ENCODE measurements around the gene ZNF771.
A peak's percentile ranks its signal among the peaks of the same experiment; 100 is the strongest.

Gene ZNF771

DNA sequence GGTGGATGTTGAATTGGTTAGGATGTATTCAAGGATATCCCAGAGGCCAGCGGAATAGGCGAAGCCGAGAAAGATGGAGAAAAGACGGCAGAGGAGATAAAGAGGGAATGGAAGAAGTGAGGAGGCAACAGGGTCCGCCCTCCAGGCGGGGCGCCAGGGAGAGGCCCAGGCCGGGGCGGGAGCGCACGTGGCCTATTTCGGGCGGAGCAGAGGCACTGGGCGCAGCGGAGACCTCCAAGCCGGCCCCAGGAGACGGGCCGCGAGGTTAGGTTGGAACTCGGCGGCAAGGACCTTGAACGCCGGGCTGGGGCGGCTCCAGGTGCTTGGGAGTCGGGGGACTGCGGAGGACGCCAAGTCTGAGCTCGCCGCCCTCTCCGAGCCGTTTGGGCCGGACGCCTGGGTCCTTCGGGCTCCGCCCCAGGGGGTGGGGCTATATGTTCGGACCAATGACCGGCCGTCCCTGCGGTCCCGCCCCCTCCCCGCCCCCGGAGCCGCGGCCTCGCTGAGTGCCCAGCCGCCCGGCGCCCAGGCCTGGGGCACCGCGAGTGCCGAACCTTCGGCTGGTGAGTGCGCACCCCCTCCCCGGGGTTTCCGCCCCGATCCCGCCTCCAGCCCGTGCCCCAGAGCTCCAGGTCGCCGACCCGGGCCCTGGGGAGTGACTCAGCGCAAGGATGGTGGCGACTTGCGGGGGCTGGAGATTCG, at the start of gene ZNF771:
Gene ZNF771, plus strand, starts transcription at position 505 of the 702 bp plus-strand sequence. CDS start 448 bp downstream, outside the sequence.
- peak; percentile 80 for DNase-seq

DNA sequence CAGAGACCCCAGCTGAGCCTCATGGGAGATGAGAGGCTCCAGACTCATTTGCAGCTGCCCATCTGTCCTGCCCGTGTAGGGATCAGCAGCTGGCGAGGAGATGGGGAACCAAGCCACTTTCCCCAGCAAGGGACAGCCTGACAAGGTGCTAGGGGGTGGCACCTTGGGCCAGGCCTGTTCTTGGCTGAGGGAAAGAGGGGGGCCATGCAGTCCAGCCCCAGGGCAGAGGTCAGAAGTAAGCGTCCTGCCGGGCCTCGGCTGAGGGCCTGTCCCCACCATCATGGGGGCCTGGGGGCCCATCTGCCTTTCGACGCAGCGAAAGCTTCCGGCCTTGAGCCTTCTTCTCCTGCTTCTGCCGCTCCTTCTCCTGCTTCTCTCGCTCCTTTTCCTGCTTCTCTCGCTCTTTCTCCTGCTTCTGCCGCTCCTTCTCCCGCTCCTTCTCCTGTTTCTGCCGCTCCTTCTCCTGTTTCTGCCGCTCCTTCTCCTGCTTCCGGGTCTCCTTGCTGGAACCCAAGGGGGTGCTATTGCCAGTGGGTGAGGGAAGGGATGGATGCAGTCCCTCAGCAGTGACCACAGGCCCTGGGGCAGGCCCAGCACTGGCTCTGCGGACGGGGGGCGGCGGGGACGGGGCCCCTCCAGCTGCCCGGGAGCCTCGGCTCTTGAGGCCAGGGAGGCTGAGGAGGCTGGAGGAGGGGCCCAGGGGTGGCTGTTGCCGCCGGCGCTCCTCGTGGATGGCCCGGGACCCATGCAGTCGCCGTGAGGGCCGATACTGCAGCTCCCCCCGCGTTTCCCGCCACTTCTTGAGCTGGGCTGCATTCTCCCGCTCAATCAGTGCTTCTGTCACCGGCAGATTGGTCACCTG, 49.5 kb upstream of the ZNF771 start:
- no peak for DNase-seq

DNA sequence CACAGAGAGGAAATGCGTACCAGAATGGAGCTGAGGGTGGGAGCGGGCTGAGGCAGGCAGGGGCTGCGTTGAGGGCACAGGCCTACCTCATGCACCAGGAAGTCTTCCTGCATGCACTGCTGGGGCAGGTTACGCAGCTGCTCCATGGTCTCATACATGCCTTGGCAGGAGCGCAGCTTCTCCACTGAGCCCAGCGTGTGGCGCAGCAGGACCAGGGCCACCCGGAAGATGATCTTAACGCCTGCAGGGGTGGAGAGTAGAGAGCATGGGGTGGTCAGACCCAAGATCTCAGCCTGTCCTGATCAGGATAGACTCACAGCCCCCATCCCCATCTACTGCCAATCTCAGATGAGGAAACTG, 48.8 kb upstream of the ZNF771 start:
- DNase-seq: no peak

DNA sequence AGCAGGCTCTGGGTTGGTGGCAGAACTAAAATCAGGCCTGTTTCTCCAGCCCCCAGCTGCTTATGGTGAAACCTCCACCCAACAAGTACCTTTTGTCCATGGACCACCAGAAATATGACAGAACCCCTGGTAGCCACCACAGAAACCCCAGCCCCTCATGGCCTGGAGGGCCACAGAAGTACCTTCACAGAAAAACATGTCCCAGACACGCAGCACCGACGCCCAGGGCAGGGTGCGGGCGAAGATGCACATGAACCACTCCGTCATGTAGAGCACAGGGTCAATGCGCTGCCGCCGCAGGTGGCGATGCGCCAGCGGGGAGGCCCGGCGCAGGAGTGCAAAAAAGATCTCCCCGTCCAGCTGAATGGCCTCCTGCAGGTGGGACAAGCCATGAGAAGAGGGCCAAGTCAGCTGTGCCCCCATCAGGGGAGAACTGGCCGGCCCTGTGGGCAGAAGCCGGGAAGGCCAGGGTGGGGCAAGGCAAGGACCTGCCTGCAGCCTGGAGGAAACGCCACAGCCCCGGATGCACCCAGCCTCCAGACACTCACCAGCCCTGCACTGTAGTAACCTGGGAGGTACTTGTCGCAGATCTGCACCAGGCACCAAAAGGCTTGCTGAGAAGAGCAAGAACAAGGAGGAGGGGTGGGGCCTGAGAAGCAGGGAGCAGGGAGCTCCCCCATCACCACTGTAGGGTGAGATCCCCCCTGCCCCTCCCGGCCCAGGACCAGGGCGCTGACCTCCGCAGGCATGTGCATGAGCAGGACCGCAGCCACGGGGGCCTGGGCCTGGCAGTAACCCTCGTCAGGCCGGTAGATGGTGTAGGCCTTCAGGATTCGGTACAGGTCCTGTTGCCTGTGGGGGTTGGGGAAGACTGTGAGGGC, 48.2 kb upstream of the ZNF771 start:
- DNase-seq: no peak

DNA sequence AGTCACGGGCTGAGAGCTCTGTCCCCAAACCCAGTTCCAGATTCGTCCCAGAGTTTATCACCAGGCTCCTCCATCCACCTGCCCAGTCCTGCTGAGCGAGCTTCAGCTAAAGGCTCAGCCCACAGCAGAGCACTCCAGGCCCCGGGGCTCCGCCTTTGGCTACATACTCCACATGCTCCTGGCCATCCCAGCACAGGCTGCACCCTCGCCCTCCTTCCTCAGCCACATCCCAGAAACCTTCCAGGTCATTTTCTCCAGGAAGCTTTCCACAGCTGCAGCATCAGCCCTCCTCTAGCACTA, 47.6 kb upstream of the ZNF771 start:
- DNase-seq: no peak

DNA sequence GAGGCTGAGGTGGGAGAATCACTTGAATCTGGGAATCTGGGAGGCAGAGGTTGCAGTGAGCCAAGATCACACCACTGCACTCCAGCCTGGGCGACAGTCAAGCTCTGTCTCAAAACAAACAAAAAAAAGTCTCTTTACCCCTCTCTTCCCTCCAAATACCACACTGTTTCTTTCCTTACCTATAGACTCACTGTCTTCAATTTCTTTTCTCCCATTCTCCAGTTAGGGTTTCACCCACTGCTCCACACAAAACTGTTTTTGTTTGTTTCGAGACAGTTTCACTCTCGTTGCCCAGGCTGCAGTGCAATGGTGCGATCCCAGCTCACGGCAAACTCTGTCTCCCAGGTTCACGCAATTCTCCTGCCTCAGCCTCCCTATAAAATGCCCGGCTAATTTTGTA, 46.2 kb upstream of the ZNF771 start:
- no peak for DNase-seq

DNA sequence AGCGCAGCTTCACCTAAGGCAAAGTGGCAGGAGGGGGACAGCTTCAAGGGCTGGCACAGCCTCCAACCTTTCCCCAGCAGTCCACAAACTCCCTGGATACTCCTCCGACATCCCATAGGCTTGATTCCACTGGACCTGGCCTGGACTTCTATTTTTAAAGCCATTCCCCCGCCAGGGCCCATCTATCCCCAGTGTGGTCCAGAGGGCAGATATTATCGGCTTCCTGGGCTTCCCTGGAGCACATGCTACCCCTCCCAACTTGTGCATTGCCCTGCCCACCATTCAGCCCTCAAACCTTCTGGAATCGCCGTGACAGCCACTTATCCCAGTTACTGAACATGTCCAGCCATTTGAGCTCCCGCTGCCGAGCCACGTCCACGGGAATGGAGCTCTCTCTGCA, 42.2 kb upstream of the ZNF771 start:
- no peak for DNase-seq

DNA sequence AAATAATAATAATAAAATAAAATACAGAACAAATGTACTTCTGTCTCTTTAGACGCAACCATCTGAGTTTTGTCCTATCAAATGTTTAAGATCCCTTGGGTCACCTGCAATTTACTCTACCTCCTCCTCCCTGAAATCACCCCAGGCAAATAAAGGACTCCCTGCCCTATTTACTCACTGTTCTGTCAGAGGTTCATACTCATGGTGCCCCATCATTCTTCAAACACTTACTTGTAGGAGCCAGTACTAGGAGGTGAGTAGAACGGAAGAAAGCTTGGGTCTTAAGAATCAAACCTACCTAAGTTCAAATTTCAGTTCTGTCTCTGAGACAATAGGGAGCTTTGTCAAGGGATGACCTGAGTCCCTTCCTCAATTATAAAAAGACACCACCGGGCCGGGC, 40.9 kb upstream of the ZNF771 start:
- no peak for DNase-seq

DNA sequence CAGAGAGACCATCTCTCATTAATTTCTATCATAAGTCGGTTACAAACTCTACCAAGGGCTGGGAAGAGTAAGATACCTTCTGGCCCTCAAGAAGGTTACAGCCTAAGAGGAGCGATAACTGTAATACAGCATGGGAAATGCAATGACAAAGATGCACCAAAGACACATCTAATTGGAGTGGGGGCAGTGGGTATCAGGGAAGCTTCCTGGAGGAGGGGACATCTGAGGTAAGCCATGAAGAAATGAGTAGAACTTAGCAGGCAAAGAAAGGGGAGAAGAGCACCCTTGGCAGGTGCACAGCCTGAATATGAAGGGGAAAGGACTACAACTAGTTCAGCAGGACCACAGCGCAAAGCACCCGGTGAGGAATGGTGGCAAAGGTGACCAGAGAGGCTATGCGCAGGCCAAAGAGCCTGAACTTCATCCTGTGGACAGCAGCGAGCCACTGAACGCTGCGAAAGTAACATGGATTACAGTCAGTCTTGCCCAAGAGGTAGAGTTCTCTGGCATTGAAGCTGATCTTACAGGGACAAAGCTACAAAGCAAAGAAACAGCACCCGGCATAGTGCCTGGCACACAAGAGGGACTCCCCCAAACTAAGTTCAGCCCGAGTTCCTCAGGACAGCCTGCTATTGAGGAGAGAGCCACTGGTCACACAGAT, 39.9 kb upstream of the ZNF771 start:
- DNase-seq: no peak

DNA sequence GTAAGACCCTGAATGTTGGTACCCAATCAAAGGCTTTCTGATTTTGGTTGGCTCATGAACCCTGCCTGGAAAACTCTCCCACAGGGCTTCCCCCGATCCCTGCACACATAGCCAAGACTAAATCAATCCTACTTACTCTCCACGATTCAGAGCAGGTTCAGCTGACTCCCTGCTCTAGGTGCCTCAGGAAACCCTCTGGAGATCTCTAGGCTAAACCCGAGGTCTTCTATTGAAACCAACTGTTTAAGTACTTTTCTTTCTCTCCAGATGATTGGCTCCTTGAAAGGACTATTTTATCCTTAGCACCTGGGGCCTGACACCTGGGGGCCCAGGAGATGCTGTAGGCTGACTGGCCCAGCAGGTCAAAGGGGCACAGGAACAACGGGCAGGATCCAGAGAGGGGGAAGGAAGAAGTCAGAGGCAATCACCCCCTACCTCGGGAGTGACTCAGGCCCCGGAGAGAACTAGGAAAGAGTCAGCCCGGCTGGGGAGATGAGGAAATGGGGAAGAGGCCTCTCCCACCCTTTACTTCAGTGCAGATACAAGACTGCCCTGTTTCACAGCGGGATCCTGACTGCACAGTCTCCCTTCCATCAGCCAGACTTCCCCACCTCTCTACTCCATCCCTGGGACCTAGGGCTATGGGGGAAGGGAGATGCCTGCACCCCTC, 39.1 kb upstream of the ZNF771 start:
- peak; percentile 40 for DNase-seq

DNA sequence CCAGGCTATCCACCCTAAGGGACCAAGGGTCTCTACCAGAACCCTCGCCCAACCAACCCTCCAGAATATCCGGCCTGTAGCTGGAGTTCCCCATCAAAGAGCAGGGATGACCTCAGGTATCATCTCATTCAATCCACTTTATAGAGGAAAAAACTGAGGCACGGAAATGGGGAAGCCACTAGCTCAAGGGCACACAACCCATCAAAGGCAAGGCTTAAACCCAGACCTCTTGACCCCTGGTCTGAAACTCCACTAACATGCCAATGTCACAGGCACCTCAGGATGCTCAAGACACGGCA, 38.7 kb upstream of the ZNF771 start:
- DNase-seq: no peak

DNA sequence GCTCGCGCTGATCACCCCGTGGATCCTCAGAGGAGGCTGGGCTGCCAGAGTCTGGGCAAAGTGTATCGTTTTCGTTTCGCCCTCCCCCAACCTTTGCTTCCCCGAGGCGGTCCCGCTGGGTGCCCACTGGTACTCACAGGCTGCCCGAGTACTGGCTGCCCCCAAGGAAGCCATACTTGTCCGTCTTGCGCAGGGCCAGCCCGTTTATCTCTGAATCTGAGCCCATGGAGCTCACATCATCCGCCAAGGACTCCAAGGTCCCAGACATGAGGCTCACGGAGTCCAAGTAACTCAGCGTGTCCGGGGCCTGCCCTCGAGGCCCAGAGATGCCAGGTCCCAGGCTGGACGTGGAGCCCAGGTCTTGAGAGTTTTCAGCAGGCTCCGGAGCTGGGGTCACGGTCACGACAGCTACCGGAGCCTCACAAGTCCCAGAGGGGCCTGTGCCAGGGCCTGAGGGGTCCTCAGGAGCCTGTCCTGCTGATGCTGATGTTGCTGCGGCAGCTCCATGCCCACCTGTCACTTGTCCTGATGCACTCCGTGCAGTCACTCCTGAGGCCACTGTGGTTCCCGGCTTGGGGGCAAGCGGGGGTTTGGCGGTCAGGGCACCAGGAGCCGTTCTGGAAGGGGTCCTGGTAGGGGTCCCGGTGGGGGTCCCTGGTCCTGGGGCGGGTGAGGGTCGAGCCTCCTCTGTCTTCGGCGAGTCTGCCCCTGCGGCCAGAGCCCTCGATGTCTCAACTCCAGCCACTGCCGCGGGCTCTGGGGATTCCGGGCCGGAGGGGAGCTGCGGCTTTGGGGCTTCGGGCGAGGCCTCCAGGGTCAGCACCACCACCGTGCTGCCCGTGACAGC, 38.1 kb upstream of the ZNF771 start:
- no peak for DNase-seq

DNA sequence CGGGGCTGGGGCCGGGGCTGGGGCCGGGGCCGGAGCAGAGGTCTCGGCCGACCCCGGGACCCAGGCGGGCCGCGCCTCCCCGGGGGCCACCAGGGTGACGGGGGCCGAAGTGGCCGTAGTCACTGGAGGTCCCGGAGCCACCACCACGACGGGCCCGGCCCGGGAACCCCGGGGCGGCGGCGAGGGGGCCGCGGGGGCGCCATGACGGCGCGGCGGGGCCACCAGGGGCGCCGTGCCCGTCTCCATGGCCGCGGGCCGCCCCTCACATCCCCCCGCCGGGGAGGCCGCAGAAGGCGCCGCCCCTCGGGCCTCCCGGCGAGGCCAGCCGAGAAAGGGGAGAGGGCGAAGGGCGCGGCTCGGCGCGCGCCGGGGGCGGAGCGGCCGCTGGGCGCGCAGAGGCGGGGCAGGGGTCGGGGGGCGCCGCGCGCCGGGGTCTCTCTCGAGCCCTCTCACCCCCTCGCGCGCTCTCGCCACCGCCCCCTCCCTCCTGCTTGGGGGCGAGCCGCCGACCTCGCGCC, 37.4 kb upstream of the ZNF771 start:
- no peak for DNase-seq

DNA sequence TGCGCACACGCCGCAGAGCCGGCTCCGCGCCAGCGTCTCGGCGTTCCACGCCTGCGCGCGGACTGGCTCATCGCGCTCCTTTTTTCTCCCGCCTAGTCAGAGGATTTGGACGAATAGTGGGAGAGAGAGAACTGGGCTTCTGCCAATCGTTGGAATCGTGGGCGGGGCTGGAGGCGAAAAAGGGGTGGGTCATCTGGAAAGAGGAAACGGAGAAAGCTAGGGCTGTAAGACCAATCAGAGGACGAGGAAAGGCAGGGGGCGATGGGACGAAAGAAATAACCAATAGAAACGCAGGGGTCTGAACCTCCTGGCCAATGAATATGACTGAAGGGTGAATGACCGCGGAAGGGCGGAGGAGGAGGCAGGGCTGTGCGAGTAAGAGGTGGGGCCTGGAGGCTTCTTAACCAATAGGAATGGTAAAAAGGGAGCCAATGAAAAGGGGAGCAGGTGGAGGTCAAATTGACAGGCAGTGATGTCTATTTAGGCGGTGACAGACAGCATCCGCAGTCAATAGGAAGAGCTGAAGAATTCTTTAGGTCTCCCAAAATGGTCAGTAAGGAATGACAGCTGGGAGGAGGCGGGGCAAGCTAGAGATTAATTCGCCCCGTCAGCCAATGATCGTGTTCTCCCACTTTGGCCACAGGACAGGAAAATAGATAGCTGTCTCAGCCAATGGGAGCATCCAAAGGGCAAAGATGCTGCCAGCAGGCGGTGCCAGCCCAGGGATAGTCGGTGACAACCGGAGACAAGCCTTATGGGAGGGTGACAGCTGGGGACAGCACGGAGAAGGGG, 36.8 kb upstream of the ZNF771 start, which contains the start of gene TBC1D10B:
Gene TBC1D10B, minus strand, starts transcription at position 39 of the 792 bp plus-strand sequence. CDS start 311 bp downstream, outside the sequence.
- DNase-seq: peak; percentile 100

DNA sequence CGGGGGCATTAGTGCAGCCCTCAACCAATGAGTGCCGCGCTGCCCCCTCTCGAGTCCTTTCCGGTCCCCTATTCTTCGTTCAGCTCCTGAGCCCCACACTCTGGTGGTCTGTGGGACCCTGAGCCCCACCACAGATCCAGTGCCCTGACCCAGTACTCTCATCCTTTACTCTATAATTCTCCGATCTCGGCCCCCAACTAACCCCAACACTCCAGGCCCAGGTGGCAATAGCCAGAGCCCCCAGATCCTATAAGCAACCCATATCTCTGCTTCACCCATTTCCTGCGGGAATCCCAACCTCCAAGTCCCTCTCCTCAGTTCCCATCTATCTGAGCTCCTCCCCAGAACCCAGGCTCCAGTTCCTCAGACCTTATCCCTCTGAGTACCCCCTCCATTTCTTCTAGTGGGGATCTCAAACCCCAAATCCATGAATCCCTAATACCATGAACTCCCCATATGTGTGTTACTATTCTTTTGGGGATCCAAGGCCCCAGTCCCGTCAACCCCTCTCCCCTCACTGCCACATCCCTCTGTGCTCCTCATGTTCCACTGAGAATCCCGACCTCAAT, 36.1 kb upstream of the ZNF771 start:
- no peak for DNase-seq

DNA sequence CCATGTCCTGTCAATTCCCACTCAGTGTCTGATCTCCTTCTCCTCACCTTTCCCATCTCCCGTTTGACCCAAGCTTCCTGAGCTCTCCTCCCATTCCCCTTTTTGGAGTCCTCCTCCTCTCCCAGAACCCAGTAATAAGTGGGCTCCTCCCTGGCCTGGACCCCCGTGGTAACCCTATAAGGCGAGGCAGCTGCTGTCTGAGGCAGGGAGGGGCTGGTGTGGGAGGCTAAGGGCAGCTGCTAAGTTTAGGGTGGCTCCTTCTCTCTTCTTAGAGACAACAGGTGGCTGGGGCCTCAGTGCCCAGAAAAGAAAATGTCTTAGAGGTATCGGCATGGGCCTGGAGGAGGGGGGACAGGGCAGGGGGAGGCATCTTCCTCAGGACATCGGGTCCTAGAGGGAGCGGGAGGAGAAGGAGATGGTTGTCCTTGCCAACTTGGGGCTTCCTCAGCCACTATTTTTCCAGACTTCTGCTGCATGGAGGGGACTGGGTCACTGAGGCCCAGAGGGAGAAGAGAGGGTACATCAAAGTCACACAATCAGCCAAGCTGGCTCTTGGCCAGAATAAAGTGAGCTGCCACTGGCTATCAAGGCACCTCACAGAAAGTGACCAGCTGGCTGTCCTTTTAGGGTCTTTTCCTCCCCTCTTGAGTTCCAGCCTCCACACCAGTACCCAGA, 35.2 kb upstream of the ZNF771 start:
- no peak for DNase-seq

DNA sequence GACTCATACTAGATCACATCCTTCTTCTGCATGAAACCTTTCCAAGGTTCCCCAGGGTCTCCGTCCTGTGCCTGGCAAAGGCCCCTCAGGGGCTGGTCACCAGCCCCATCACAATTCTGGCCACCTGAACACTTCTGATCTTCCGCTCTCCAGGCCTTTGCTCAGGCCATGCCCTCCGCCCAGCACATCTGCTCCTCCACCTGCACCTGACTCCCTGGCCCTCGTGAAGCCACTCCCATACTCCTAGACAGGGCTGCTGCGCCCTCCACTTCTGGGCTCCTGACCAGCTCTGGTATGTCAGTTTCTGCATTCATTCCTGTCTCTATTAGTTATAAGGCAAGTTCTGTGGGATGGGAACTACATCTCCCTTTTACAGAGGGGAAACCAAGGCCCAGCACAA, 34.7 kb upstream of the ZNF771 start:
- no peak for DNase-seq

DNA sequence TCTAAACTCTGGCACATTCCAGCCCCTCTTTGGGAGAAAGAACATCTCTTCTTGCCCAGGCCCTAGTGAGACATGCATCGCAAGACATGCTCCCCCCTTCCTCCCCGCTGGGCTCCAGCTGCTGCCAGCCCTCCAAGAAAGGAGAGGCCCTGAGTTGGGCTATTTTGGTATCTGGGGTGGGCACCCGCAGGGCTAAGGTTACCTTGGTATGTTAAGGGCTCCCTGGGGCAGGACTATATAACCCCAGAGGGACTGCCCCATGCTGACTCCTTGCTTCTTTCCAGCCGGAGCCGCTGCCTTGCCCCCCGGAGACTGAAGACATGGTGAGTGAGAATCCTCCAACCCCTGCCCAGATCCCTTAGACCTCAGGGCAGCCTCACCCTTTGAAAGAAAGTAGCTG, 32.9 kb upstream of the ZNF771 start, which contains the start of gene MYL11:
Gene MYL11, plus strand, starts transcription at position 265 of the 400 bp plus-strand sequence. Its CDS starts 56 bp downstream, at position 321.
- no peak for DNase-seq

DNA sequence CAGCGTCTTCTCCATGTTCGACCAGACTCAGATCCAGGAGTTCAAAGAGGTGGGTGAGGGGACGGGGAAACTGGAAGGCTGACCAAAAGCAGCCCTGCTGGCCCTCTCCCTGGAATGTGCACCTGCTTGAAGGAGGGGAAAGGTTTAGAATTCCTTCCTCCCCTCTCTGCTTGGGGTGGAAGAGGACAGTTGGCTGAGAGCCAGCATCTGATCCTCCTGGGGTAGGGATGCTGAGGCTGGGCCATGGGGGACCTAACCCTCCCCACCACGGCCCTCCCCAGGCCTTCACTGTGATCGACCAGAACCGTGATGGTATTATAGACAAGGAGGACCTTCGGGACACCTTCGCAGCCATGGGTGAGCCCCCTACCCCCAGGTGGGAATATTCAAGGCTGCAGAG, 31.5 kb upstream of the ZNF771 start:
- no peak for DNase-seq
